Sigmoid colon (tissue), 7 donors: Measurements from ENCODE around the gene MEIOSIN. TPM values are rescaled to one million over a fixed set of nuclear protein-coding genes. Genes with fewer than 3 reads are reported as not detected.
A peak's percentile ranks its signal among the peaks of the same experiment; 100 is the strongest.
"Not testable (repeated sequence)": the region's sequence is repeated elsewhere in the genome, so short reads cannot be mapped to it uniquely, and the experiment has no call there.

Experiments
- DNase-seq: peaks from one replicate; pipeline ENCODE4 v3.0.0-alpha.2; 2019
- H3K27ac ChIP-seq, 4 donors: fragments of 200-600 bp; sonication (generic); one replicate each; pipeline ENCODE4 v1.5.1; 2016 to 2019; ENCODE audit warnings: mild to moderate bottlenecking in 1 of 4
- H3K27me3 ChIP-seq, 3 donors: fragments of 200-600 bp; sonication (generic); one replicate each; pipeline ENCODE4 v1.5.1; 2019; ENCODE audit warnings: mild to moderate bottlenecking in 1 of 3
- H3K36me3 ChIP-seq, 4 donors: fragments of 200-600 bp; sonication (generic); one replicate each; pipeline ENCODE4 v1.5.1; 2016 to 2019
- H3K4me1 ChIP-seq, 4 donors: fragments of 200-600 bp; sonication (generic); one replicate each; pipeline ENCODE4 v1.5.1; 2017 to 2019
- H3K4me3 ChIP-seq, 4 donors: fragments of 200-600 bp; sonication (generic); one replicate each; pipeline ENCODE4 v1.5.1; 2017 to 2019; ENCODE audit warnings: mild to moderate bottlenecking in 2 of 4, moderate library complexity in 1 of 4
- H3K9me3 ChIP-seq, 4 donors: fragments of 200-600 bp in 3 of 4; sonication (generic) in 3 of 4; one replicate each; pipeline versions ENCODE4 v1.5.1 to v1.6.1; 2013 to 2019
- CTCF ChIP-seq, 4 experiments: fragments of 450-650 bp in 3 of 4; fragments of 200-600 bp in 1 of 4; IDR thresholded peaks; one replicate each; pipeline ENCODE4 v1.5.1; 2016 to 2019; ENCODE audit warnings: antibody characterized with exemption in 4 of 4, mild to moderate bottlenecking in 3 of 4, moderate library complexity in 2 of 4
- EP300 ChIP-seq, 4 donors: sonication (generic); formaldehyde crosslinking; IDR thresholded peaks; one replicate each; pipeline ENCODE4 v1.6.1; 2017; ENCODE audit warnings: antibody characterized with exemption in 4 of 4
- POLR2A ChIP-seq, 2 donors: fragments of 450-650 bp; IDR thresholded peaks; one replicate each; pipeline ENCODE4 v1.6.1; 2016; ENCODE audit warnings: antibody characterized with exemption in 2 of 2, mild to moderate bottlenecking in 2 of 2, moderate library complexity in 2 of 2
- POLR2AphosphoS5 ChIP-seq, 4 donors: sonication (generic); formaldehyde crosslinking; IDR thresholded peaks; one replicate each; pipeline ENCODE4 v1.6.1; 2017; ENCODE audit warnings: antibody characterized with exemption in 4 of 4
- WGBS, 2 donors: extraction: QIAGEN DNeasy Blood & Tissue Kit; methylation state at CpG; one replicate each; pipeline ENCODE4 v1.1.7; 2013; 5-methylcytosine and 5-hydroxymethylcytosine counted together
- intact Hi-C: fragments of 100-400 bp; cut with DNase I; formaldehyde crosslinking; loops from one replicate; pipeline ENCODE4 v1.15.1; 2023
- polyA plus RNA-seq, 3 donors: library from polyadenylated mRNA; stranded (reverse); fragments of 200-250 nt; gene quantifications; one replicate each; pipeline ENCODE4 v1.2.3, GENCODE V29; 2013
- total RNA-seq, 4 donors: library from RNA; depleted of rRNA; stranded (reverse); fragments of >200 nt; gene quantifications; one replicate each; pipeline ENCODE4 v1.1.0, GENCODE V29; 2016
- donor health status: healthy with polysubstance abuse.
- donor health status: Bipolar disorder and iron deficiency.
- donor health status: healthy.

MEIOSIN gene
- total and polyA plus RNA-seq, 7 donors = not detected

GRCh38 chr19:45794627-45795026 lies 61.4 kb downstream of the MEIOSIN start:
- Histone ChIP-seq H3K4me3 (no peak overlapping the region), H3K27ac (no peak overlapping the region), H3K27me3 (no peaks in the 10 kb centered on the region), H3K9me3 (no peaks in the 10 kb centered on the region), H3K36me3 (peaks cover 0 to 13% (median 5%) of the 10 kb centered on the region in 4 donors), H3K4me1 (peaks cover 0 to 31% (median 25%) of the 10 kb centered on the region in 4 donors)
- DNase-seq = no peak
- intact Hi-C loops = loop anchor here (5.0 kb wide), 2 partner anchors 102 to 467 kb away; partner anchors contain the start of genes QPCTL and SNRPD2
- TF ChIP-seq CTCF (IDR thresholded peaks at IDR 0.05) (no peak), POLR2A (IDR thresholded peaks at IDR 0.05) (no peak), EP300 (IDR thresholded peaks at IDR 0.05) (no peak), POLR2AphosphoS5 (IDR thresholded peaks at IDR 0.05) (no peak)
- WGBS, 2 donors = 78 to 86% methylated on average over 2 of the region's 2 CpGs

- WGBS, 2 donors = 7 to 9% methylated on average over 10 of the region's 10 CpGs
- Histone ChIP-seq H3K4me3 (no peak overlapping the region), H3K4me1 (peaks cover 0 to 8% (median 6%) of the 10 kb centered on the region in 4 donors), H3K27ac (no peak overlapping the region), H3K27me3 (no peaks in the 10 kb centered on the region), H3K9me3 (no peaks in the 10 kb centered on the region), H3K36me3 (no peaks in the 10 kb centered on the region)
- DNase-seq = no peak
- no peak for TF ChIP-seq EP300 (IDR thresholded peaks at IDR 0.05)
- TF ChIP-seq POLR2A (IDR thresholded peaks at IDR 0.05) = no peak
- TF ChIP-seq POLR2AphosphoS5 (IDR thresholded peaks at IDR 0.05) = peak in 1 of 4 donors; percentile 30
- peak; percentile 89 to 94 (median 92) for TF ChIP-seq CTCF (IDR thresholded peaks at IDR 0.05)
- intact Hi-C loops = loop anchor here (1.0 kb wide), 1 partner anchor 29 kb away; no protein-coding TSS in a partner anchor
Observed at GRCh38 chr19:45798995-45799517, 65.8 kb downstream of the MEIOSIN start.

- not testable (repeated sequence) for H3K27ac ChIP-seq
Observed at GRCh38 chr19:45799541-45799940, 66.3 kb downstream of the MEIOSIN start.

GRCh38 chr19:45800070-45800553 lies 66.9 kb downstream of the MEIOSIN start:
- Histone ChIP-seq H3K27ac (no peak overlapping the region), H3K4me1 (peaks cover 0 to 8% (median 6%) of the 10 kb centered on the region in 4 donors), H3K36me3 (no peaks in the 10 kb centered on the region), H3K9me3 (no peaks in the 10 kb centered on the region), H3K27me3 (no peaks in the 10 kb centered on the region), H3K4me3 (no peak overlapping the region)
- TF ChIP-seq CTCF (IDR thresholded peaks at IDR 0.05) = no peak
- no peak for TF ChIP-seq POLR2AphosphoS5 (IDR thresholded peaks at IDR 0.05)
- no peak for TF ChIP-seq EP300 (IDR thresholded peaks at IDR 0.05)
- TF ChIP-seq POLR2A (IDR thresholded peaks at IDR 0.05) = no peak
- 82 to 85% methylated on average over 8 of the region's 8 CpGs for WGBS, 2 donors
- intact Hi-C loops = no loop called here
- no peak for DNase-seq

More at GRCh38 chr19:45799541-45799940, 66.3 kb downstream of the MEIOSIN start:
- intact Hi-C loops = loop anchor here (1.0 kb wide), 1 partner anchor 29 kb away; no protein-coding TSS in a partner anchor
- not testable (repeated sequence) for H3K36me3 ChIP-seq, H3K4me1 ChIP-seq, H3K4me3 ChIP-seq, DNase-seq, H3K27me3 ChIP-seq, H3K9me3 ChIP-seq
- 80 to 86% methylated on average over 5 of the region's 5 CpGs for WGBS, 2 donors

- DNase-seq = no peak
- intact Hi-C loops = no loop called here
- no peaks in the 10 kb centered on the region for H3K9me3 ChIP-seq
- peaks cover 0 to 8% (median 6%) of the 10 kb centered on the region in 4 donors for H3K4me1 ChIP-seq
- no peak overlapping the region for H3K4me3 ChIP-seq
- H3K27me3 ChIP-seq = no peaks in the 10 kb centered on the region
- 61 to 85% methylated on average over 7 of the region's 7 CpGs for WGBS, 2 donors
- no peaks in the 10 kb centered on the region for H3K36me3 ChIP-seq
- no peak overlapping the region for H3K27ac ChIP-seq
- TF ChIP-seq POLR2A (IDR thresholded peaks at IDR 0.05) (no peak), EP300 (IDR thresholded peaks at IDR 0.05) (no peak), POLR2AphosphoS5 (IDR thresholded peaks at IDR 0.05) (no peak), CTCF (IDR thresholded peaks at IDR 0.05) (no peak)
Observed at GRCh38 chr19:45801603-45802175, 68.5 kb downstream of the MEIOSIN start.
